NCI-H146 treated with DMSO at 0.1 percent for 48 hours (cell line): ENCODE measurements around the gene ACBD6.

Experiments
- DNase-seq: peaks from one replicate; lab custom pipeline; 2025; ENCODE audit not compliant: unreplicated experiment; lab: John Stamatoyannopoulos, UW

The ACBD6 gene

GRCh38 chr1:180258290-180258689 is 244.1 kb downstream of the ACBD6 start:
- no peak for DNase-seq

GRCh38 chr1:180257486-180257885 is 244.9 kb downstream of the ACBD6 start:
- no peak for DNase-seq

DNA sequence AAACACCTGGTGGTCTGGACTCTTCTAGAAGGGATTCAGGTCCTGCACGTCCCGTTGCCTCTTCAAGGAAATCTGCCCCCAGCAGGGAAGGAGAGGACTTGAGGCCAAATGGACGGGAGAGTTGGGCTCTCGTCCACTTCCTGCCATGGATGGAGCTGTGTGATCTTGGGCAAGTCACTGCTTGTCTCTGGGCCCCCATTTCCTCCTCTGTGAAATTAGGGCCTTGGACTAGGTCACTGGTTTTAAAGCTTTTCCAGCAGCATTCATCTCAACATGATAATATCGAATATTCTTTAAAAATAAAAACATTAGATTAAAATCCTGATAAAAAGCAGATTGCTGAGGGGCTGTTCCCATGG is 245.4 kb downstream of the ACBD6 start:
- DNase-seq: no peak

GRCh38 chr1:180256341-180257027 is 245.9 kb downstream of the ACBD6 start:
- no peak for DNase-seq

DNA sequence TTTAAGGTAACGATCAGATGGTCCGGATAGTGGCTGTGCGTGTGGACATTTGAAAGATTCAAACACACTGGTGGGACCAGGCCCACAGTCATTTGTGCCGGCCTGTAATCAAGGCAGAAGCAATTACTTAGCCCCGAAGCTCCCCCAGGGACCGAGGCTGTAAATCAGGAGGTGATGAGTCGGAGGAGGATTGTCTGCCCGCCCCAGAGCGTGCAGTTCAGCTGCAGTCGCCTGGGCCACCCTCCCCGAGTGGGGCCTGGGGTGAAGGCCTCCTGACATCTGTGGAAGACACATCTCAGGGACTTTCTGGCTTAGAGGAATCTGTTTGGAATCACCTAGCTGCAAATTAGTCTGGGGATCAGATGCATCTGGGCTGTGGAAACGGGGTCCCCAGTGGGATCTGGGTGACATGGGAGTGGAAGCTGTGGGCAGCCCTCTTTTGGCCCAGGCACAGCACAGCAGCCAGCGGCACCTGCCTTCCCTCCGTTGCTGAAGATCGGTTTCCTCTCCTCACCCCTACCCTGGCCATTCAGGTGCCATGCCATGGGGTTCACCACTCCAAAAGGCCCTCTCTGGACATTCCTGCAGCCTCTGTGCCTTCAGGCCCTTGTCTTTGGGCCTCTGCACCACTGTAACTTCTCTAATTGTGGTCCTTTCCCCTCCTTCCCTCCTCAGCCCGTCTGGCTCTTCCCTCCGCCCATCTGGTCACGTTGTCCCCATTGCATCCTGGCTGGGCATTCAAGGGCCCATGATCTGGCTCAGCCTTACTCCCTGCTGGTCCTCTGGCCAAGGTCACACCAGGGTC is 246.6 kb downstream of the ACBD6 start:
- DNase-seq: no peak

- no peak for DNase-seq
Measured at GRCh38 chr1:180254854-180255253, 247.5 kb downstream of the ACBD6 start.

GRCh38 chr1:180254496-180254819 is 247.9 kb downstream of the ACBD6 start:
- DNase-seq: no peak

DNA sequence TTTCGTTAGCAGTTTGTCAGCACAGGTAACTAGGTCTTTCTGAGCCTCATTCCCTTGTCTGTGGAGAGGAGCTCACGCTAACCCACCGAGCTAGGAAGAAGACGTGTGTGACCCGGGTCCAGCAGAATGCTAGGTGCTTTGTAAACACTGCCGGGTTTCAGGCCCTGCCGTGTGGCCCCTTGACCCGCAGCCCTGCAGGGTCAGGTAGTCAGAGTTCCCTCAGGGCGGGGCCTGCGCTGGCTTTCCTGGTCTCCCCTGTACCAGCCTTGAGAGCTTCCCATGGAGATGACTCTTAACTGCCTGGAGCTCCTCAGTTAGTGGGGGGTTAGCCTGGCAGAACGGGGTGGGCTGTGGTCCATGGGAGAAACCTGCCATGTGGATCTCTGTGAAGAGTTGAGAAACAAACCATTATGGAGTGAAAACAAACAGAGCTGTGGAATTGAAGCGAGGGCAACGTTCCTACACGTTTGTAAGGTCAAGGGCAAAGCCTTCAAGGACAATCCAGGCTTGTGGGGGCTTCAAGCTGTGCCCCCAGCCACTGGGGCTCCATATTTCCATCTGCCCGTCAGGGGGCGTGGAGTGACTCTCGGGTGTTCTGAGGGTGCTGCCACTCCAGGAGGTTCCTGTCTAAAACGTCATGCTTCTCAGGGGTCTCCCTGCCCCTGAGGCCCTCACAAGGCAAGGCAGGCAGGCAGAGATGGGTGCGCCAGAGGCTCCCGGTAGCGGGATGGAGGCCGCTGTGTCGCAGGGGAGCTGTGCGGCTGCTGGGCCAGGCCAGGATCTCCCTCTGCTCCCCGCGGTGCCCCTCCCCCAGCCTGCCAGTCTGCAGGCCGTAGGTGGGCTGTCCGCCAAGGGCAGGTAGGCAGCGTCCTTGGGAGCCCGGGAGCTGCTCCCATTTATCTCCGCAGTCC is 248.5 kb downstream of the ACBD6 start:
- no peak for DNase-seq

- DNase-seq: no peak
Measured at GRCh38 chr1:180252638-180253536, 249.5 kb downstream of the ACBD6 start.

DNA sequence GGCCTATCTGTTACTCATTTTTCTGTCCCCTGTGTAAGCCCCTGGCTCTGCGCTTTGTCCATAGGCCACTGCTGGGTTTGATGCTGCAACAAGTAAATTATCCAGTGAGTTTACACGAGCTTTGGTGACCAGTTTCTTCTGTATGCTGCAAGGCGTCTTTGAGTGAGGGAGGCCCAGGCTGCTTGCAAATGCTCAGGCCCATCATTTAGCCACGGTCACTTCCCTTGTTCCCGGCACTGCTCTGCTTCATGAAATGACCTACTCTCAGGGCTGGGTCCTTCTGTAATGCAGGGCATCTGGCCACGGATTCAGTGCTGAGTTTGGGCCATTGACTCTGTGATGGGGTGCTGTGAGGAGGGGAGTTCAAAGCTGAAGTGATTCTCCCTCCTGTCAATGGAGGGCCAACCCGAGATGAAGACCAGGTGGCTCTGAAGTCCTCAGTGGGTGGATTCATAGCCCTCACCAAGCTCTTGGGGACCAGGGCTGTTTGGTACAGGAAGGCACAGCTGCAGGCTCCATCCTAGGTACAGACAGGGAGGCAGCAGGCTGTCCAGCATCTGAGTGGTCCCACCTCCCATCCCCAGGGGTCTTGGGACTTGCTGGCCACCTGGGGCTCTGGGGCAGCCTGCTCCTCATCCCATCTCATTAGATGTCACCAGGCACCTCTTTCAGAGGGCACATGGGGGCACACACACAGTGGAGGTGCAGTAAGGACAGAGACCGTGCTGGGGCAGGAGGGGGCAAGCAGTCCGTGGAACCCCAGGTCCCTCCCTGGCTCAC is 250.7 kb downstream of the ACBD6 start:
- DNase-seq: no peak

GRCh38 chr1:180250883-180251509 is 251.4 kb downstream of the ACBD6 start:
- DNase-seq: no peak

DNA sequence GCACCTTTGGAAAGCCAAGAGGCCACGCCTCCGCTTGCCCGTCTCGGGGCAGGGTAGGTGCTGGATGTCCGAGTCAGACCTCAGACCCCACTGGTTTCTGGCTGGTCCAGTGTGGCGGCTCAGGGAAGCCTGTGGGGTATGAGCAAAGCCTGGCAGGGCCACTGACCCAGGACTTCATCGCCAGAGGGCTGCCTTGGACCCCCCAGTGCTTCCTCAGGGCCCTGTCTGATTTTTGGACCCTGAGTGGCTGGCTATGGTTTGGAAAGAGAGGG is 251.9 kb downstream of the ACBD6 start:
- no peak for DNase-seq

DNA sequence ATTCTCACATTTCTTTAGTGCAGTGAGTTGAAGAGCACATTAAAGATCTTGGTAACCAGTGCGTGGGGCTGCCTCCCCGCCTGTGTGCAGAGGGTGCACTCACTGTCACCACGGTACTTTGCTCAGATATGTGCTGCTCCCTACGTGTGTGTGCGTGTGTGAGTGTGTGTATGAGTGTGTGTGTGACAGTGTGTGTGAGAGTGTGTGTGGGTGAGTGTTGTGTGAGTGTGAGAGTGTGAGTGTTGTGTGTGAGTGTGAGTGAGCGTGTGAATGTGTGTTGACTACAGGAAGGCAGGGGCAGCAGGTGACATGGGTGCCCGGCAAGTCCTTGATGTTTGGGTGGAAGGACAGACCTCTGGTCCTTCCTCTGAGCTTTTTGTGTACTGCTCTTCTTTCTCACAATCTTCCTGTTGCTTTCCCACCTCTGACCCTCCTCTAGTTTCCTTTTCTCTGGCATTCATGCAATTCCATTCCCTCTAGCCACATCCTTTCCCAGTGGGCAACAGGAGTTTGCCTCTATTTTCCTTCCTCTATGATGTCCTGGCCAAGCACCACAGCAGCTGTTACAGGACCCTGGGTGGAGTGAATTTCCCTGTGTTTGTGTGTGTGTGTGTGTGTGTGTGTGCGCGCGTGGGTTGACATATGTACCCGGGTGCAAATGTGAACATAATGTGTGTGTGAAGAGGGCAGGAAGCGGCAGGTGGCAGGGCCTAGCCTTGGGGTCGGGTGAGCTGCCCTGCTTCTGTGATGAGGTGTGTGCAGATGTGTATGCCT is 252.5 kb downstream of the ACBD6 start:
- no peak for DNase-seq

GRCh38 chr1:180248731-180249681 is 253.4 kb downstream of the ACBD6 start:
- DNase-seq: no peak

DNA sequence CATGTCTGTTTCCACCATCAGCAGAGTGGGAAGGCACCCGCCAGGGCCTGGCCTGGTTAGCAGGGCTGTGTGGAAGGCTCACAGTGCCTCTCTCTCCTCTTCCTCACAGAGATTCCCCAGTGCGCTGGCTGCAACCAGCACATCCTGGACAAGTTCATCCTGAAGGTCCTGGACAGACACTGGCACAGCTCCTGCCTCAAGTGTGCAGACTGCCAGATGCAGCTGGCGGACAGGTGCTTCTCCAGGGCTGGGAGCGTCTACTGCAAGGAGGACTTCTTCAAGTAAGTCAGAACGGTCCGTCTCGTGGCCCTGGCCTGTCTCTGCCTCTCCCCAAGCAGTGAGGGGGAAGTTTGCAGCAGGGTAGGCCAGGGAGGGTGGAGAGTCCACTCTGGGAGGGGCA is 254.2 kb downstream of the ACBD6 start:
- no peak for DNase-seq

DNA sequence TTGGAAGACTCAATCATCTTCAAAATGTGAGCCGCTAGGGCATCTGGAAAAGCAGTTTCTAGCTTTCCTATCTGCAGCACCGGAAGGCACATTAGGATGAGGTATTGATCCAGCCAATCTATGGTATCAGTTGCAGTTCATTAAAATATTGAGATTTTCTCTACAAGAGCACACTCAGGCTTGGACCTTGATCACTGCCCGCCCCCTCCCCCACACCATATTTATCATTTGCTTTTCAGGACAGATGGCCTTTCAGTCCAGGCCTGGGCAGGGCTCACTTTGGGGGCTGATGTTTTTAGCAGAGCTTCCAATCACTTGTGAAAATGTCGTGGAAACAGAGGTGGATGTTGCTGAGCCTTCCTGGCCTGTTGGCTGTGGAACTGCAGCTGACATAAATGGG is 254.8 kb downstream of the ACBD6 start:
- no peak for DNase-seq

DNA sequence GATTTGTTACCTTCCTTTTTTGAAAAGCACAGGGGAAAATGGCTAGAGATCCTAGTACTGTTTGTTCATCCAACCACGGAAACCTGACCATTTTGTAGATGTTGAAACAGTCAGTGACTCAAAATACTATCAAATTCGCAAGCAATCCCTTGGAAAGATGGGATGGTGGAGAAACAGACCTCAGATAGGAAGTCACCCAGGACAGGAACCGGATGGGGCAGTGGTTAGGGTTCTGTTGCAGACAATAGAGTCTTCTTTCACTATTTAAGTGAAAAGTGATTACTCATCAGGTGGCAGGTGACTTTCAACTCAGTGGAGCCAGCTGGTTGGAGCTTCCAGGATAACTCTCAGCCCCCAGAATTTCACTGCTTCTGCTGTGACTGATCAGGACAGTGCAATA is 255.3 kb downstream of the ACBD6 start:
- DNase-seq: no peak

DNA sequence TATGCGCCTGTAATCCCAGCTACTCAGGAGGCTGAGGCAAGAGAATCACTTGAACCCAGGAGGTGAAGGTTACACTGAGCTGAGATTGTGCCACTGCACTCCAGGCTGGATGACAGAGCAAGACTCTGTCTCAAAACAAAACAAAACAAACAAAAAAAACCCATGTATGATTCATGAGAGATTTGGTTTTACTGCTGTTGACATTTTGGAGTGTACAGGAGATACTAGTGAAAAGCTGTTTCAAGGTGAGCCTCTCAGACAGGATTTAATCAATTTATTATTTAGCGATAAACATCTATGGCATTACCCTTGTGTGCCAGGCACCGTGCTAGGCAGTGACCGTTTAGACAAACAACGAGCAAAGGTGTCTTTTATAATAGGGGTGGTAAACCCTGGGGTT is 255.8 kb downstream of the ACBD6 start:
- DNase-seq: no peak
